GM21526 (cell line): ENCODE measurements around the gene UBAC2.
"Not testable (repeated sequence)": the region's sequence is repeated elsewhere in the genome, so short reads cannot be mapped to it uniquely, and the experiment has no call there.

Experiments
- ATAC-seq: cut with Tn5 transposase; IDR thresholded peaks from one replicate; pipeline ENCODE4 v1.9.1; 2021; ENCODE audit warnings: moderate library complexity; ENCODE audit not compliant: unreplicated experiment, low FRiP score

The UBAC2 gene

GRCh38 chr13:99231721-99232120, 31.1 kb downstream of the UBAC2 start:
- no peak for ATAC-seq

DNA sequence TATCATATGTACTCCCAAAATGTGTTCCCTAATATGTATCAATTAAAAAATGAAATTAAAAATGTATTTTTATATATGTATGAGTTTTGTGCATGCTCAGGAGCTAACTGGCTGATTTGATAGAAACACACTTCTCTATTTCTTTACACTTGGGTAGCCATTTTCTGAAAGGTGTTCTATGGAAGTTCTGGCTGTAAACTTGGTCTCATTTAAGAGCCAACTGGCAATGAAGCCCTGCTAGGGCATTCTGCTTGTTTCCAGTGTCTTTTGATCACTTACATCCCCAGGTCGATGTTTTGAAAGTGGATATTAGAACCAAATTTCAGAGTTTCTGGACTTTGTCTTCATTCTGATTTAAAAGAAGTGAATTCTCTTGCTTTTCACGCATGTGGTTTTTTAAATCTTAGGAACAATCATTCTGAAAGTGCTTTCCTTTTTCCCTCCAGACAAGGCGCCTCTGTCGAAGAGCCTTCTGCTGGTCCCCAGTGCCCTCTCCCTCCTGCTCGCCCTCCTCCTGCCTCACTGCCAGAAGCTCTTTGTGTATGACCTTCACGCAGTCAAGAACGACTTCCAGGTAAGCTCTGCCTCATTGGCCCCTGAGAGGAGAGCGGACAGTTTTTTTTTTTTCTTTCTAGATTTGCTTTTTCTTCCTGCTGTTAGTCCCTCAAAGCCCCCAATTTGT, 37.5 kb downstream of the UBAC2 start:
- peak; percentile 69 for ATAC-seq

- no peak for ATAC-seq
Observed at GRCh38 chr13:99246100-99246499, 45.4 kb downstream of the UBAC2 start.

GRCh38 chr13:99249178-99249577, 48.5 kb downstream of the UBAC2 start:
- ATAC-seq, result not testable (repeated sequence)

GRCh38 chr13:99249606-99250005, 49.0 kb downstream of the UBAC2 start:
- ATAC-seq, result not testable (repeated sequence)

GRCh38 chr13:99250982-99251825, 50.5 kb downstream of the UBAC2 start:
- no peak for ATAC-seq

DNA sequence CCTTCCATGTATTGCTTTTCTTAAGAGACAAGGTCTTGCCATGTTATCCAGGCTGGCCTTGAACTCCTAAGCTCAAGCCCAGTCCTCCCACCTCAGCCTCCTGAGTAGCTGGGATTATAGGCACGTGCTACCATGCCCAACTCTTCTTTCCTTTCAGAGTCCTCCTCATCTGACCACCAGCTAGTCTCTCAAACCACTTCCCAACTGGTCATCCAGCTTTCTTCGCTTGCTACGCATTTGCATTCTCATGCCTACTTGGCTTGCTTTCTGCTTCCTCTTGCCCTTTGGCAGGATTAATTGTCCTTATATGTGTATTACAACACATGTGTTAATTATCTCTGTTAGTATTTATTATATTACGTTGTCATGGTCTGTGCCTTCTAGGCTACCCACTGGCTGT, 51.3 kb downstream of the UBAC2 start:
- ATAC-seq, result no peak

GRCh38 chr13:99254830-99255229, 54.2 kb downstream of the UBAC2 start:
- no peak for ATAC-seq

- ATAC-seq, result no peak
Observed at GRCh38 chr13:99255271-99255670, 54.6 kb downstream of the UBAC2 start.

GRCh38 chr13:99256283-99256682, 55.6 kb downstream of the UBAC2 start:
- ATAC-seq, result no peak

DNA sequence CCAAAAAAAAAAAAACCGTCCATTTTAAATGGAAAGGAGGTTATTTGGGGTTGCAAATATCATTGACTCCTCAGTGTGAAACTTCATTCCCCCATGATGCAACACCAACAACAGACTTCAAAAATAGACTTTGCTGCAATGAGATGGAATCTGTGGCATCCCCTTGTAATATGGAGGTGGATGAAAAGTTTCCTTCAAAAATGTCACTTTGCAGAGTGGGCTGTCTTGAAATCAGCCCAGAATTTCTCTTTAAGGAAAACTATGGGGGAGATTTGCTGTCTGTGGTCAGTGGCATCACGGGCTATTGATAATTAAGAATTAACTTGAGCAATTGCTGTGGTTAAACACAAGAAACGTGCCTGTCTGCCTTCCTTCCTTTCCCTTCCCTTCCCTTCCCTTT, 56.1 kb downstream of the UBAC2 start:
- ATAC-seq, result no peak

DNA sequence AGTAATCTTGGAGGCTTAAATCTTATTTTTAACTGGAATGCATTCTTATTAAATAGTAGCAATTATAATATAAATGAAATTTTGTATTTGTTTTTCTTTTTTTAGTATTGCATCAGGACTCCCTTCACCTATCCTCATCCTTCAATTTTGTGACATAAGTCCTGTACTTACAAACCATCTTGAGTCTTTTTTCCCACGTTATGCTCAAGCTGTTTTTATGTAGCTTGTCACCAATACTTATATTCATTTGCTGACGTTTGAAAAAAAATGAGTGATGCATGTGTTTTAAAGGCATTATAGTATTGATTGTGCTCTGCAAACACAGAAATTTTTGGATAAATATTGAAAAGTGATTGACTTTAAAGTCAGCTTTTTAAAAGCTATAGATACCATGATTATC, 56.6 kb downstream of the UBAC2 start:
- ATAC-seq, result no peak

GRCh38 chr13:99258210-99258860, 57.7 kb downstream of the UBAC2 start, which contains the start of gene GPR18:
TSS of gene GPR18 (minus strand) at chr13:99258379. CDS start at chr13:99255872, 2,507 bp downstream.
- peak; percentile 85 for ATAC-seq

- peak; percentile 64 for ATAC-seq
Observed at GRCh38 chr13:99258946-99259345, 58.3 kb downstream of the UBAC2 start.

DNA sequence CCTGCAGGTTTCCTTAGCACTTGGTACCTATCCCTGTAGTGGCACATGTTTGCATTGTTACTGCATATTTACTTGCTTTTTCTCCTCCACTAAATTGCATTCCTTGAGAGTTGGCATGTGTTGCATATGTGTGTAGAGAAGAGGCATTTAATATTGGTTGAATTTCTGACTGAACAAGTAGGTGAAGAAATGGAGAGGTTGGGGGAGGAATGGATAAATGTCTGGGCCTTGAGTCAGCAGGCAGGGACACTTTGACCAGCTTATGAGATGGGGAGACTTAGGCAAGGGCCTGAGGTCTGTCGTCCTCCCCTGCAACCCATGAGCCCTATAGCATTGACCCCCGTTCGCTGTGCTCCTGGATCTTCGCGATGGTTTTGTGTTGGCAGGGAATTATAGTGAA, 59.6 kb downstream of the UBAC2 start:
- ATAC-seq, result no peak

DNA sequence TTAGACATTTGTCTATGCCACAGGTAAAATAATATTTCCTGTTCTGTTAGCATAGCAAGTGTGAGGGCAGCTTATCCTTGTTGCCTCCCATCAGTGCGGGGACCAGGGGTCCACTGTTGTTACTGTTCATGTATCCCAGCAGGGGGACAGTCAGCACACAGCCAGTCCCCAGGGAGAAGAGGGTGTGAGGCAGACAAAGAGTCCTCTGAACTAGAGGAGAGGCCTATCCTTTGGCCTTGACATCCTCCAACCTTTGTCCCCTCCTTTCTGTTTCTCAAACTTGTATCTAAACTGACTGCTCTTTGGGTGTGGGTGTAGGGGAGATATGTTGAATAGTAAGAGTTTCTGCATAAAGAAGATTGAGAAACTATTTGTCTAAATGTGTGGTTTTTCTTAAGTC, 60.4 kb downstream of the UBAC2 start:
- no peak for ATAC-seq

GRCh38 chr13:99263126-99263785, 62.6 kb downstream of the UBAC2 start:
- no peak for ATAC-seq

DNA sequence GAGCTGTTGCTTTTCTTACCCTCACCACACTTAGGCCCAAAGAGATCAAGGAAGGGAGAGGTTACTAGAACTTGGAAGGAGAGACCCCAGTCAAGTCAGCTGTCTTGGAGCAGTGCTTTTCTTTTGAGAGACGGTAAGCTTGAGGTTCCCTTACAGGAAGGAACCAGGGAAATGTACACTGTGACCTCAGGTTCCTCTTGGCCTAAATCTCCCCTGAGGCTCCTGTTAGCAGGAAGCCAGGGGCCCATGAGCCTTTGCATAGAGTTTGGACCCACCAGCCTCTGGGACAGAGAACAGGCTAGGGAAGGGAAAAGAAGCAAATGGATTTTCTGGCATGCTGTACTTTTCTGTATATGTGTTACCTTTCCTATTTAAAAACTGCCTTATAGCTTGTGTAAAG, 63.4 kb downstream of the UBAC2 start:
- no peak for ATAC-seq

DNA sequence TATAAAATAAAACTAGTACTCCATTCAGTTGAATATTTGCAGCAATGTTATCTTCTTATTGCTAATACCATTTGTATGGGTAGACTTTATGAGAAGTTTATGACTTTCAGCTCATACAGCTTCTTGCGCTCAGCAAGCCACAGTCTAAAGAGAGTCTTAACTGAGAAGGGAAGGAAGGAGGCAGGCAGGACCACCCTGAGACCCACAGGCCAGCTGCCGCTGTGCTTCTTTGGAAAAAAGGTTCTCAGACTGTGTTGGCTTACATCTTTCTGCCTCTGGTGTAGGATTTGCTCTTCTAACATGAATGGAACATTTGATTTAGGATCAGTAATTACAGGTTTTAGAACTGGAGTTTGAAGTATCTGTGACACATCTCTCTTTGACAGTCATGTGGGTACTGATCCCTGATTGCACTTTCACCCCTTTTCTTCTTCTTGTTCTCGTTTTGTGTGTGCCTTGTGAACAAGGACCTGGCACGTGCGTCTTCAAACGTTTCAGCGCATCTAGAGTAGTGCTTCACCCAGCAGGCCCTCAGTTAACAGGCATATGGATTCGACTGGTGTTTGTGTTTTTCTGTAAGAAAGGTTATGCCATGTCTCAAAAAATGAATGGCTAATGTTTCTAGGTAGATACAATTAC, 64.6 kb downstream of the UBAC2 start:
- ATAC-seq, result no peak

- ATAC-seq, result no peak
Observed at GRCh38 chr13:99265821-99266426, 65.3 kb downstream of the UBAC2 start.
